Measurements from ENCODE around the gene CEL. TPM values are rescaled to one million over a fixed set of nuclear protein-coding genes. Genes with fewer than 3 reads are reported as not detected.
"Not testable (repeated sequence)": the region's sequence is repeated elsewhere in the genome, so short reads cannot be mapped to it uniquely, and the experiment has no call there.

Gene CEL
- total RNA-seq, 6 donors from 2014 or later = 0.15 to 9.4 (median 1.1) TPM; not detected in 1

- peak in 1 of 2 donors; percentile 47 for DNase-seq
- no peaks in the 10 kb centered on the region for H3K27me3 ChIP-seq
- no peak for ATAC-seq (ENCODE audit: low FRiP score in 2 of 2)
Observed at GRCh38 chr9:133071484-133072150, 9.8 kb downstream of the CEL start.

GRCh38 chr9:133072210-133072609 lies 10.4 kb downstream of the CEL start:
- not testable (repeated sequence) for ATAC-seq (ENCODE audit: low FRiP score in 2 of 2); H3K36me3 ChIP-seq; DNase-seq; H3K27ac ChIP-seq; H3K9me3 ChIP-seq; H3K4me1 ChIP-seq; H3K4me3 ChIP-seq; H3K27me3 ChIP-seq
- 84 to 96% methylated on average over 3 to 5 of the region's 5 CpGs for WGBS, 2 donors

More at GRCh38 chr9:133071484-133072150, 9.8 kb downstream of the CEL start:
- H3K4me3 ChIP-seq = no peak overlapping the region
- WGBS, 2 donors = 90 to 92% methylated on average over 7 of the region's 33 CpGs
- H3K9me3 ChIP-seq = no peaks in the 10 kb centered on the region
- no peaks in the 10 kb centered on the region for H3K36me3 ChIP-seq
- H3K27ac ChIP-seq = no peak overlapping the region
- TF ChIP-seq POLR2A (IDR thresholded peaks at IDR 0.05) = no peak
- TF ChIP-seq POLR2AphosphoS5 (IDR thresholded peaks at IDR 0.05) = no peak
- TF ChIP-seq, protein P1, sequence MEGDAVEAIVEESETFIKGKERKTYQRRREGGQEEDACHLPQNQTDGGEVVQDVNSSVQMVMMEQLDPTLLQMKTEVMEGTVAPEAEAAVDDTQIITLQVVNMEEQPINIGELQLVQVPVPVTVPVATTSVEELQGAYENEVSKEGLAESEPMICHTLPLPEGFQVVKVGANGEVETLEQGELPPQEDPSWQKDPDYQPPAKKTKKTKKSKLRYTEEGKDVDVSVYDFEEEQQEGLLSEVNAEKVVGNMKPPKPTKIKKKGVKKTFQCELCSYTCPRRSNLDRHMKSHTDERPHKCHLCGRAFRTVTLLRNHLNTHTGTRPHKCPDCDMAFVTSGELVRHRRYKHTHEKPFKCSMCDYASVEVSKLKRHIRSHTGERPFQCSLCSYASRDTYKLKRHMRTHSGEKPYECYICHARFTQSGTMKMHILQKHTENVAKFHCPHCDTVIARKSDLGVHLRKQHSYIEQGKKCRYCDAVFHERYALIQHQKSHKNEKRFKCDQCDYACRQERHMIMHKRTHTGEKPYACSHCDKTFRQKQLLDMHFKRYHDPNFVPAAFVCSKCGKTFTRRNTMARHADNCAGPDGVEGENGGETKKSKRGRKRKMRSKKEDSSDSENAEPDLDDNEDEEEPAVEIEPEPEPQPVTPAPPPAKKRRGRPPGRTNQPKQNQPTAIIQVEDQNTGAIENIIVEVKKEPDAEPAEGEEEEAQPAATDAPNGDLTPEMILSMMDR (IDR thresholded peaks at IDR 0.05) = no peak
- TF ChIP-seq EP300 (IDR thresholded peaks at IDR 0.05) = no peak
- no peaks in the 10 kb centered on the region for H3K4me1 ChIP-seq

- no peaks in the 10 kb centered on the region for H3K36me3 ChIP-seq
- no peaks in the 10 kb centered on the region for H3K9me3 ChIP-seq
- WGBS, 2 donors = 80 to 81% methylated on average over 12 of the region's 12 CpGs
- no peak overlapping the region for H3K4me3 ChIP-seq
- no peak overlapping the region for H3K27ac ChIP-seq
- DNase-seq (no peak), ATAC-seq (ENCODE audit: low FRiP score in 2 of 2) (no peak)
- H3K27me3 ChIP-seq = no peaks in the 10 kb centered on the region
- TF ChIP-seq POLR2AphosphoS5 (IDR thresholded peaks at IDR 0.05) (no peak), EP300 (IDR thresholded peaks at IDR 0.05) (no peak), POLR2A (IDR thresholded peaks at IDR 0.05) (no peak)
- TF ChIP-seq, protein P1 (IDR thresholded peaks at IDR 0.05) = no peak
- no peaks in the 10 kb centered on the region for H3K4me1 ChIP-seq
Observed at GRCh38 chr9:133073086-133074014, 11.6 kb downstream of the CEL start.

DNA sequence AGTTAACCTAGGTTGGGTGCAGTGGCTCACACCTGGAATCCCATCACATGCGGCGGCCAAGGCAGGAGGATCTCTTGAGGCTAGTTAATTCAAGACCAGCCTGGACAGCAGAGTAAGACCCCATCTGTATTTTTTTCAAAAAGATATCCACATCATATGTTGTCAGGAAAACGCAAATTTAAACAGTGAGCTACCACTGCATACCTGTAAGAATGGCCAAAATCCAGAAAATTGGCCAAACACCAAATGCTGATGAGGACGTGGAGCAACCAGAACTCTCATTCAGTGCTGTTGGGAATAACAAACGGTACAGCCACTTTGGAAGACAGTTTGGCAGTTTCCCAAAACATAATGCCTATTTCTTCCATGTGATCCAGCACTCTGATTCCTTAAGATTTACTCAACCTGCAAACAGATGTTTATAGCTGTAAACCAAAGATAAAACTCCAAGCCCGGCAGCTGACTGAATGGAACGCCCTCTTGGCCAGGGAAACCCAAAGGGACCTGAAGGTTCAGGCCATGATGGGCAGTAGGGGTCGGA lies 12.4 kb downstream of the CEL start:
- WGBS, 2 donors = 64 to 67% methylated on average over 8 of the region's 8 CpGs
- ATAC-seq (ENCODE audit: low FRiP score in 2 of 2) = no peak
- no peak for TF ChIP-seq POLR2AphosphoS5 (IDR thresholded peaks at IDR 0.05)
- TF ChIP-seq POLR2A (IDR thresholded peaks at IDR 0.05) = no peak
- TF ChIP-seq, protein P1 (IDR thresholded peaks at IDR 0.05) = no peak
- no peak for TF ChIP-seq EP300 (IDR thresholded peaks at IDR 0.05)
- Histone ChIP-seq H3K27me3 (no peaks in the 10 kb centered on the region), H3K9me3 (no peaks in the 10 kb centered on the region), H3K4me1 (no peaks in the 10 kb centered on the region), H3K27ac (no peak overlapping the region), H3K4me3 (no peak overlapping the region), H3K36me3 (no peaks in the 10 kb centered on the region)
- no peak for DNase-seq

GRCh38 chr9:133075925-133076630 lies 14.3 kb downstream of the CEL start:
- DNase-seq = no peak

More at GRCh38 chr9:133075925-133076630, 14.3 kb downstream of the CEL start:
- H3K4me3 ChIP-seq = no peak overlapping the region
- no peaks in the 10 kb centered on the region for H3K27me3 ChIP-seq
- 59 to 63% methylated on average over 4 of the region's 4 CpGs for WGBS, 2 donors
- no peaks in the 10 kb centered on the region for H3K4me1 ChIP-seq
- no peak for ATAC-seq (ENCODE audit: low FRiP score in 2 of 2)
- TF ChIP-seq POLR2AphosphoS5 (IDR thresholded peaks at IDR 0.05) (no peak), EP300 (IDR thresholded peaks at IDR 0.05) (no peak), POLR2A (IDR thresholded peaks at IDR 0.05) (no peak)
- TF ChIP-seq, protein P1 (IDR thresholded peaks at IDR 0.05) = no peak
- no peaks in the 10 kb centered on the region for H3K9me3 ChIP-seq
- no peak overlapping the region for H3K27ac ChIP-seq
- H3K36me3 ChIP-seq = no peaks in the 10 kb centered on the region
